ENCODE results near the gene SPATA25.

The SPATA25 gene

GRCh38 chr20:45892828-45893500 lies 5.5 kb upstream of the SPATA25 start:
- in situ Hi-C loops (cut with MboI; ENCODE audit: low pct_unique_long_range_greater_than_20kb, low sequenced_read_pairs, unreplicated experiment): no loop called here
- no peak for DNase-seq (ENCODE audit: low spot score)
- no peak for TF ChIP-seq CTCF (IDR thresholded peaks at IDR 0.05; ENCODE audit: extremely low read depth, insufficient read depth, missing control alignments)

GRCh38 chr20:45892049-45892825 lies 4.8 kb upstream of the SPATA25 start:
- no peak for DNase-seq (ENCODE audit: low spot score)
- in situ Hi-C loops (cut with MboI; ENCODE audit: low pct_unique_long_range_greater_than_20kb, low sequenced_read_pairs, unreplicated experiment): no loop called here
- no peak for TF ChIP-seq CTCF (IDR thresholded peaks at IDR 0.05; ENCODE audit: extremely low read depth, insufficient read depth, missing control alignments)

- peak; percentile 99 for DNase-seq (ENCODE audit: low spot score)
- no peak for TF ChIP-seq CTCF (IDR thresholded peaks at IDR 0.05; ENCODE audit: extremely low read depth, insufficient read depth, missing control alignments)
Observed at GRCh38 chr20:45890985-45891983, 3.9 kb upstream of the SPATA25 start, which contains the start of the genes CTSA and NEURL2. CTSA (plus strand) TSS chr20:45891335; CDS start chr20:45891569, 234 bp downstream. NEURL2 (minus strand) TSS chr20:45891208; CDS start chr20:45890991, 217 bp downstream.

GRCh38 chr20:45890077-45890984 lies 2.9 kb upstream of the SPATA25 start:
- peak; percentile 66 for TF ChIP-seq CTCF (IDR thresholded peaks at IDR 0.05; ENCODE audit: extremely low read depth, insufficient read depth, missing control alignments)
- DNase-seq (ENCODE audit: low spot score): peak; percentile 73
- in situ Hi-C loops (cut with MboI; ENCODE audit: low pct_unique_long_range_greater_than_20kb, low sequenced_read_pairs, unreplicated experiment): no loop called here

More at GRCh38 chr20:45890985-45891983, 3.9 kb upstream of the SPATA25 start, which contains the start of the genes CTSA and NEURL2:
- in situ Hi-C loops (cut with MboI; ENCODE audit: low pct_unique_long_range_greater_than_20kb, low sequenced_read_pairs, unreplicated experiment): no loop called here

GRCh38 chr20:45888681-45889080 lies 1.3 kb upstream of the SPATA25 start:
- in situ Hi-C loops (cut with MboI; ENCODE audit: low pct_unique_long_range_greater_than_20kb, low sequenced_read_pairs, unreplicated experiment): no loop called here
- TF ChIP-seq CTCF (IDR thresholded peaks at IDR 0.05; ENCODE audit: extremely low read depth, insufficient read depth, missing control alignments): no peak
- DNase-seq (ENCODE audit: low spot score): no peak
